AG04449 (cell line): ENCODE results near the gene LRRN3.

ENCODE experiments used
- CTCF ChIA-PET: fragments of 350-600 bp; formaldehyde crosslinking; extraction: SDS; loops from one replicate; lab custom pipeline; 2021; ENCODE audit warnings: antibody characterized with exemption; lab: Yijun Ruan, JAX
- POLR2A ChIA-PET: fragments of 400-600, 350-600 bp; formaldehyde crosslinking; extraction: SDS; loops from one replicate; lab custom pipeline; 2020; ENCODE audit warnings: antibody characterized with exemption, inconsistent platforms; lab: Yijun Ruan, JAX
- DNase-seq: peaks from one replicate; pipeline ENCODE4 v3.0.0-alpha.2; 2010; ENCODE audit warnings: low read depth, low spot score
- H3K4me3 ChIP-seq: 2 replicates; pipeline ENCODE4 v1.5.1; 2011; ENCODE audit warnings: low read depth, mild to moderate bottlenecking, control low read depth, low read length
- CTCF ChIP-seq: IDR thresholded peaks from one replicate; pipeline ENCODE4 v1.5.1; 2011; ENCODE audit warnings: mild to moderate bottlenecking, moderate library complexity, low read length, control low read depth, inconsistent platforms; ENCODE audit not compliant: insufficient read depth; ENCODE audit errors: missing control alignments

The LRRN3 gene

GRCh38 chr7:111112439-111112838, 21.5 kb downstream of the LRRN3 start:
- POLR2A ChIA-PET: interaction anchor here (1.1 kb wide), 1 partner anchor 20 kb away, joined by 3 read pairs; no protein-coding TSS in a partner anchor
- no peak overlapping the region for H3K4me3 ChIP-seq
- no peak for TF ChIP-seq CTCF
- CTCF ChIA-PET: interaction anchor here (0.9 to 1.4 kb wide), 2 partner anchors 13 to 15 kb away, joined by 4 to 6 read pairs; no protein-coding TSS in a partner anchor
- no peak for DNase-seq

- TF ChIP-seq CTCF: no peak
- CTCF ChIA-PET: interaction anchor here (1.4 kb wide), 1 partner anchor 14 kb away, joined by 4 read pairs; no protein-coding TSS in a partner anchor
- H3K4me3 ChIP-seq: no peak overlapping the region
- DNase-seq: no peak
- POLR2A ChIA-PET: no interaction called here
These were observed 22.5 kb downstream of the LRRN3 start for GRCh38 chr7:111113263-111114017.

- no peak for DNase-seq
- CTCF ChIA-PET: no interaction called here
- no peak for TF ChIP-seq CTCF
- POLR2A ChIA-PET: no interaction called here
- H3K4me3 ChIP-seq: no peak overlapping the region
These were observed 25.0 kb downstream of the LRRN3 start for GRCh38 chr7:111115966-111116365.

GRCh38 chr7:111126987-111127386, 36.1 kb downstream of the LRRN3 start:
- H3K4me3 ChIP-seq: no peak overlapping the region
- no peak for TF ChIP-seq CTCF
- CTCF ChIA-PET: interaction anchor here (1.6 kb wide), 1 partner anchor 16 kb away, joined by 4 read pairs; no protein-coding TSS in a partner anchor
- no peak for DNase-seq
- POLR2A ChIA-PET: no interaction called here

DNA sequence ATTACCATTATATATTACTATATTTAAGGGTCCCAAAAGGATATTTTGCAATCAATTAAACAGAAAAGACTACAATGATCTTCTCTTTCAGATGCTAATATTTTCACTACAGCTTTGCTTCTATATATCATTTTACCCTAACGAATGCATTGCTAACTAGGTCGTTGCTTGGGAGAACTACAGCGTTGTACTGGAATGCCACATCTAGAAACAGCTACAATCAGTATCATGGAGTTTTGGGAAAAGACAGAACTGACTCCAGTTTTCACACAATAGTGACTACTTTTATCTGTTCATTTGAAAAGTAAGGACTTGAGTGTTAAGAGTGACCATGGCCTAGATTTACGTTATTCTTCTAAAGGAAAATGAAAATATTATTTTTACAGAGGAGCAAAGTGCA, 38.5 kb downstream of the LRRN3 start:
- ChIA-PET POLR2A (no interaction called here), CTCF (no interaction called here)
- no peak for TF ChIP-seq CTCF
- no peak overlapping the region for H3K4me3 ChIP-seq
- no peak for DNase-seq

DNA sequence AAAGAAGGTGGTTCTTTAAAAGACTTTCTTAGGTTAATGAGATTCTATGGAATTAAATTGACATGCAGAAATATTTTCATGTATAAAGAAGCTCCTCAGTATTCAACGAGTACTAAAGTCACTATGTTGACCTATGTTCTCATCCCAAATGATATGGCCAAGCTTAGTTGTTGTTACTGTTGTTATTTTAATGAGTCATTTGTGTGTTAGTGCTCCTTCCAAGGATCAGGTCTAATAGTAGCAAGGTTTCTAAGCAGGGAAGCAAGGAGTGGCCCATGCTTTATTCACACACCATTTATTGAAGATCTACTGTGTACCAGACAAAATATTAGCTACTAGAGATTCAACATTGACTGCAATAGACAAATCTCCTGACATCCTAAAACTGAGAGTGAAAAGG, 41.9 kb downstream of the LRRN3 start:
- no peak for TF ChIP-seq CTCF
- ChIA-PET CTCF (no interaction called here), POLR2A (no interaction called here)
- no peak overlapping the region for H3K4me3 ChIP-seq
- no peak for DNase-seq
